PC-9 (cell line): ENCODE results near the gene PPP2R5B.

Source experiments
- EZH2 ChIP-seq: fragments of 200-600 bp; sonication (generic); IDR thresholded peaks from 2 replicates; pipeline ENCODE4 v1.8.0; 2017; ENCODE audit warnings: antibody characterized with exemption, low read depth
- TF ChIP-seq, protein P1 (sequence below): fragments of 200-600 bp; sonication (generic); conservative IDR thresholded peaks from 2 replicates; pipeline ENCODE4 v1.6.1; 2017; ENCODE audit warnings: mixed run types, antibody characterized with exemption, mild to moderate bottlenecking, moderate library complexity

DNA sequence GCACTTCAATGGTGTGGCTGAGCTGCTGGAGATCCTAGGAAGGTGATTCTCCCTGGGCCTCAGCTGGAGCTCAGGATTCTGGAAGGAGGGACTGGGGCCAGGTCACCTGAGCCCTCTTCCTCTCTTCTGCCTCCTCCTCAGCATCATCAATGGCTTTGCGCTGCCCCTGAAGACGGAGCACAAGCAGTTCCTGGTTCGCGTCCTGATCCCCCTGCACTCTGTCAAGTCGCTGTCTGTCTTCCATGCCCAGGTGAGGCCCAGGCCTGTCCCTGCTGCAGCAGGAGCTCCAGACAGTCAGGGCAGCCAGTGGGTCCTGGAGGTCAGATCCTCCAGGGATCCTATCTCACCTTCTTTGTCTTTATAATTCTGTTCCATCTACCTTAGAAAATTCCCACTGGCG, 5.9 kb downstream of the PPP2R5B start:
- TF ChIP-seq, protein P1, sequence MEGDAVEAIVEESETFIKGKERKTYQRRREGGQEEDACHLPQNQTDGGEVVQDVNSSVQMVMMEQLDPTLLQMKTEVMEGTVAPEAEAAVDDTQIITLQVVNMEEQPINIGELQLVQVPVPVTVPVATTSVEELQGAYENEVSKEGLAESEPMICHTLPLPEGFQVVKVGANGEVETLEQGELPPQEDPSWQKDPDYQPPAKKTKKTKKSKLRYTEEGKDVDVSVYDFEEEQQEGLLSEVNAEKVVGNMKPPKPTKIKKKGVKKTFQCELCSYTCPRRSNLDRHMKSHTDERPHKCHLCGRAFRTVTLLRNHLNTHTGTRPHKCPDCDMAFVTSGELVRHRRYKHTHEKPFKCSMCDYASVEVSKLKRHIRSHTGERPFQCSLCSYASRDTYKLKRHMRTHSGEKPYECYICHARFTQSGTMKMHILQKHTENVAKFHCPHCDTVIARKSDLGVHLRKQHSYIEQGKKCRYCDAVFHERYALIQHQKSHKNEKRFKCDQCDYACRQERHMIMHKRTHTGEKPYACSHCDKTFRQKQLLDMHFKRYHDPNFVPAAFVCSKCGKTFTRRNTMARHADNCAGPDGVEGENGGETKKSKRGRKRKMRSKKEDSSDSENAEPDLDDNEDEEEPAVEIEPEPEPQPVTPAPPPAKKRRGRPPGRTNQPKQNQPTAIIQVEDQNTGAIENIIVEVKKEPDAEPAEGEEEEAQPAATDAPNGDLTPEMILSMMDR = no peak
- TF ChIP-seq EZH2 = no peak
